Subcutaneous adipose tissue (tissue), 4 donors: ENCODE data around the gene SLC26A6. TPM values are rescaled to one million over a fixed set of nuclear protein-coding genes. Genes with fewer than 3 reads are reported as not detected.

ENCODE experiments used
- total RNA-seq, 4 donors: library from RNA; depleted of rRNA; stranded (reverse); fragments of >200 nt; gene quantifications; one replicate each; pipeline ENCODE4 v1.1.0, GENCODE V29; 2016
- TF ChIP-seq, protein P1 (sequence below): fragments of 450-650 bp; IDR thresholded peaks from one replicate; pipeline ENCODE4 v1.5.1; 2016; ENCODE audit warnings: low read depth, mild to moderate bottlenecking, control low read depth, antibody characterized with exemption, moderate library complexity

SLC26A6 gene
- total RNA-seq, 4 donors from 2014 or later: 4.2 to 18.9 (median 18.1) TPM

DNA sequence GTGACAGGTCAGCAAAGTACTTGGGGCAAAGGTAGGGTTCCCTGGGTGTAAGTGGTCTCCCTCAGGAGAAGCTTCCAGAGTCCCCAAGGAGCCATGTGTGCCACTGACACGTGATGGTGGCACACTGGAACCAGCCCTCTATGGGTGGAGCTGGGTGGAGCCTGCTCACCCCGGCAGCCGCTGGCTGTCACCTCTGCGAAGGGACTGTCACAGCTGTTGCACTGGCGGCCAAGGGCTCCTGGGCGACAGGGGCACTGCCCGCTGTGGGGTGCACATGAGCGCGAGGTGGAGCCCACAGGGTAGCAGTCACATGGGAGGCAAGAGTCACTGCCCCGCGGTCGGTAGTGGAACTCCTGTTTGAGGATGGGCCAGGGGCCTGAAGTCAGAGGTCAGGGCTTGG, 15.5 kb upstream of the SLC26A6 start:
- TF ChIP-seq, protein P1, sequence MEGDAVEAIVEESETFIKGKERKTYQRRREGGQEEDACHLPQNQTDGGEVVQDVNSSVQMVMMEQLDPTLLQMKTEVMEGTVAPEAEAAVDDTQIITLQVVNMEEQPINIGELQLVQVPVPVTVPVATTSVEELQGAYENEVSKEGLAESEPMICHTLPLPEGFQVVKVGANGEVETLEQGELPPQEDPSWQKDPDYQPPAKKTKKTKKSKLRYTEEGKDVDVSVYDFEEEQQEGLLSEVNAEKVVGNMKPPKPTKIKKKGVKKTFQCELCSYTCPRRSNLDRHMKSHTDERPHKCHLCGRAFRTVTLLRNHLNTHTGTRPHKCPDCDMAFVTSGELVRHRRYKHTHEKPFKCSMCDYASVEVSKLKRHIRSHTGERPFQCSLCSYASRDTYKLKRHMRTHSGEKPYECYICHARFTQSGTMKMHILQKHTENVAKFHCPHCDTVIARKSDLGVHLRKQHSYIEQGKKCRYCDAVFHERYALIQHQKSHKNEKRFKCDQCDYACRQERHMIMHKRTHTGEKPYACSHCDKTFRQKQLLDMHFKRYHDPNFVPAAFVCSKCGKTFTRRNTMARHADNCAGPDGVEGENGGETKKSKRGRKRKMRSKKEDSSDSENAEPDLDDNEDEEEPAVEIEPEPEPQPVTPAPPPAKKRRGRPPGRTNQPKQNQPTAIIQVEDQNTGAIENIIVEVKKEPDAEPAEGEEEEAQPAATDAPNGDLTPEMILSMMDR: no peak

DNA sequence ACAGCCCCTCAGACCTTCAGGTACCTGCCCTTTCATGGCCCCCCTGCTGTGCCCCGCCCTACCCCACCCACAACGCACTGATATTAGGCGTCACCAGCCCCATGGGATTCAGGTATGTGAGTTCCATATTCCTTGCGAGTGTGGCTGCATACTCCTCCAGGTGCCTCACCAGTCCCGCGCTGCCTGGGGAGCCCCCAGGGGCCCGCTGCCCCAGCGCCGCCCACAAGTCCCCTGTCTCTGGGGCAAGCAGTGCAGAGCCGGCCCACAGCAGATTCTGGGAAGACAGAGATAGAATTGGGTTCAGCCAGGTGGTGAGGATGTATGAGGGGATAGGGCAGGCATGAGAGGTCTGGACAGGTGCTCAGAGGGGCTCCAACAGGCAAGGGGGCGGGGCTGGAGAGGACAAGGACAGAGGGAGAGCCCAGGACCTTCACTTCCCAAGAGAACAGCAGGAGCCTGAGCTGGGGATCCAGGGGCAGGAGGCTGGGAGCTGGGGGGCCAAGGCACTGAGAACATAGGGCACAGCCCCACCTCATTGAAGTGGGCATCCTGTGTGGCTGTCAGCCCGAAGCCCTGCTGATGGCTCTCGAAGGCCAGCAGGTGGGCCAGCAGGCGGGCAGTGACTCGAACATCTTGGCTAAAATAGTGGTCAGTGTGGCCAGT, 13.1 kb upstream of the SLC26A6 start:
- TF ChIP-seq, protein P1: no peak

DNA sequence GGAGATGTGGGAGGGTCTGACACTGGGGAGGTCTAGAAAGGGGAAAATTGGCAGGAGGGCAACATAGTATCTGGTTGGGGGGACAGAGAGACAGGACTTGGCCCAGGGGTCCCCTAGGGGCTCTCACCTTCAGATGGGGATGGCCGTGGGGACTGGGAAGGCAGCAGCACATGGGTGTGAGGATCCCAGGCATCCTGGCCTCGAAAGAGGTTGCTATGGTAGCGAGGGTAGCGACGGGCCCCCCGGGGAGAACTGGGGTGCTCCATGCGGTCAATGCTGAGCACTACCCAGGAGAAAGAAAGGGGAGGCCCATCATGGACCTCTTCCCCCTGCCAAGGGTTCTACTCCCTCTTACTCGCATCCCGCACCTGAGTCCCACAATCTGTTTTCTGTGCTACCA, 12.5 kb upstream of the SLC26A6 start:
- TF ChIP-seq, protein P1: no peak

DNA sequence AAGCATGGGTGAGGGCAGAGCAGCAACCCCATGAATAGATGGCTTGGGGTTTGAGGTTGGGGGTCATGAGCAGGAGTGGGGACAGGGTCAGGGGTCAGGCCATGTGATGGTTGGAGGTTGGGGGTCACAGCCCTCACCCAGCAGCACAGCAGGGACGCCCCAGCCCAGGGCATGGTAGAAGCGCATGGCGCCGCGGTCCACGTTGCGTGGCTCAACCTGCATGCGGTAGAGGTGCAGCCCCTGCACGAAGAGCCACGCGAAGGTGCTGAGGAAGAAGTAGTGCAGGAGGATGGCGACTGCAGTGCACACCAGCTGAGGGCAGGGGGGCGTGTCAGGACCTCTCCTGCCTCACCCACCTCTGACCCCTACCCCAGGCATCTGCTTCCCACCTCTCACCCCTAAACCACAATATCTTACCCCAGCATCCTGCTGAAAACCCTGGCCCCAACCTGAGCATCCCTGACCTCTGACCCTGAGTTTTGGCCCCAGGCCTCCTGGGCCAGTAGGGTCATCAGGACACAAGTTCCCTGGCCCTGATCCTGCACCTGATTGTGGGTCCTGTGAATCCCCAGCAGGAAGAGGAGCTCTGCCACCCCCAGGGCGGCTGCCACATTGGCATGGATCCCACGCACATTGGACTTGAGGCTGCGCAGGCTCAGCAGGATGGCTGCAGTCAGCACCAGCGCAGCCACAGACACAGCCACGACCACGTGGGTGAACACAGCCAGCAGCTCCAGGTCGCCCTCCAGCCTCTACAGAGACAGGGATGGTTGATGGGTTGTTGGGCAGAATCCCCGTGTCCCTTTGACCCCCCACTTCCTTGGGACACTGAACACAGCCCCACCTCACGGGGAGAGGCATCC, 9.9 kb upstream of the SLC26A6 start:
- TF ChIP-seq, protein P1: no peak

DNA sequence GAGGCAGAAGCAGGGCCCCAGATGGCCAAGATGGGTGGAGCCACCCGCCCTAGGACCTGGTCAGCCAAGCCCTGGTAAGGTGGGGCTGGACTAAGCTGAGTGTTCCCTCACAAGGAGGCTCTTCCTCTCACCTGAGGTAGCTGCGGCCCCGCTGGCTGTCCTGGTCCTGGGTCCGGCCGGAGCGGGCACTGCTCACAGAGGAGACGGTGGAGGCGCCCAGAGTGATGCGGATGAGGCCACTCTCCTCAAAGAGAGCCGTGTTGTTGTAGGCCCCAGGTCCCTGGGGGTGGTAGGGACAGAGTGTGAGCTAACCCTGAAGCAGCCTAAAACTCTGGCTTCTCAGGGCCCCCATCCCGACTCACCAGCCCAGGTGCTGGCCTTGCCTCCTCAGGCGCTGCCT, 7.3 kb upstream of the SLC26A6 start:
- TF ChIP-seq, protein P1: no peak

DNA sequence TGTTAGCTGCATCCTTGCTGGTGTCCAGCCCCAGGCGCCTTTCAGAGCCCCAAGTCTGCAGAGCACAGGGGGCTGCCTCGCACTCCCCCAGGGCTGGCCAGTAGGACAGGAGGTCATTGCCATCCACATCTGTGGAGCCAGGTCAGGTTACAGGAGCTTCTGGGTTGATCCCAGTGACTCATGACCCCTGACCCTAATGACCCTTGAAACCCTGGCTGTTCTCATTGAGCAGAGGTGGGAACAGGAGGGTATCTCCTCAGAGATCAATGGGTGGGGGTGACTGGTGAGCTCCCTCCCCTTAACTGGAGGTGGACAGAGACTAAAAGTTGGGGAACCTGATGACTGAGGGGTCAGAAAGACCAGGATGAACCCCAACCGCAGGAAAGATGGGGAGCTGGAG, 6.1 kb upstream of the SLC26A6 start:
- TF ChIP-seq, protein P1: no peak

DNA sequence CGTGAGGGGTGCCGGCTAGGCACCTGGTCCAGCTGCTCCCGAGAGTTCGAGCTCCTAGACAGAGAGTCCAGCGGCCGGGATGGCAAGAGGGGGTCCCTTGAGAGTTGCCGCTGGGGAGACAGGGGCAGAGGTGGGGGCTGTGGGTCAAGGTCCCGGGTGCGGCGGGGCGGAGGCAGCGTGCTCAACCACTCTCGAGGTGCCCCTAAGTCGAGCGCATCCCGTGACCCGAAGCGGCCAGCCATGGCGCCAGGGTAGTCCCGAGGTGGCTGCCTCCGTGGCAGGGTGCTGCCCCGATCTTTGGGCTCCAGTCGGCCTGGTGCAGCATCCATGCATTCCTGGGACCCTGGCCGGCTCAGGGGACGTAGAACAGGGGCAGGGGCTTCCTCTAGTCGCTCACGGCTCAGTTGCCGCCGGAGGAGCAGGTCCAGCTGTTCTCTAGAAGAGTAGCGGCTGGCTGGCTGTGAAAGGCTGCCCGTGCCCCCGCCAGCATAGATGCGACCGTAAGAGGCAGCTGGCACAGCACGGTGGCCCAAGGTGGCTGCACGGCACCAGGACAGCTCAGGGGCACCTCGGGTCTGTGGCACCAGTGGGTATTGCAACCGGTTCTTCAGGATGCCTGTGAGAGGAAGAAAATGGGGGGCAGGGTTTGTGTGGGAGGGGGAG, 4.8 kb upstream of the SLC26A6 start:
- TF ChIP-seq, protein P1: no peak
